Esophagus squamous epithelium (tissue), 5 donors: ENCODE data around the gene FRMPD2. TPM values are rescaled to one million over a fixed set of nuclear protein-coding genes. Genes with fewer than 3 reads are reported as not detected.
"Not testable (repeated sequence)": the region's sequence is repeated elsewhere in the genome, so short reads cannot be mapped to it uniquely, and the experiment has no call there.

ENCODE experiments used
- DNase-seq: peaks from one replicate; lab custom pipeline; 2025; lab: John Stamatoyannopoulos, UW
- H3K27ac ChIP-seq, 4 donors: fragments of 200-600 bp; sonication (generic); one replicate each; pipeline ENCODE4 v1.5.1; 2016 to 2019; ENCODE audit warnings: mild to moderate bottlenecking in 1 of 4
- H3K27me3 ChIP-seq, 4 donors: fragments of 200-600 bp; sonication (generic); 1 replicate in 3 of 4; 2 replicates in 1 of 4; pipeline versions ENCODE4 v1.5.1 to v1.6.0; 2017 to 2021; ENCODE audit warnings: antibody characterized with exemption in 1 of 4
- H3K36me3 ChIP-seq, 3 donors: fragments of 200-600 bp; sonication (generic); one replicate each; pipeline ENCODE4 v1.5.1; 2016 to 2019
- H3K4me1 ChIP-seq, 3 donors: fragments of 200-600 bp; sonication (generic); one replicate each; pipeline ENCODE4 v1.5.1; 2017 to 2019
- H3K4me3 ChIP-seq, 4 donors: fragments of 200-600 bp; sonication (generic); 1 replicate in 3 of 4; 2 replicates in 1 of 4; pipeline ENCODE4 v1.5.1; 2016 to 2019; ENCODE audit warnings: mild to moderate bottlenecking in 2 of 4, moderate library complexity in 1 of 4
- H3K9me3 ChIP-seq, 3 donors: fragments of 200-600 bp; sonication (generic); one replicate each; pipeline ENCODE4 v1.5.1; 2016 to 2019
- CTCF ChIP-seq, 6 experiments: fragments of 450-650 bp in 4 of 6; fragments of 200-600 bp in 2 of 6; sonication (generic) in 2 of 6; IDR thresholded peaks; one replicate each; pipeline ENCODE4 v1.5.1; 2016 to 2019; ENCODE audit warnings: antibody characterized with exemption in 6 of 6, mild to moderate bottlenecking in 4 of 6, moderate library complexity in 4 of 6
- POLR2A ChIP-seq, 4 donors: fragments of 450-650 bp; IDR thresholded peaks; one replicate each; pipeline ENCODE4 v1.6.1; 2017; ENCODE audit warnings: antibody characterized with exemption in 4 of 4, mild to moderate bottlenecking in 4 of 4, moderate library complexity in 3 of 4
- WGBS, 2 donors: methylation state at CpG; one replicate each; pipeline ENCODE4 v1.1.5; 2018; 5-methylcytosine and 5-hydroxymethylcytosine counted together
- intact Hi-C: fragments of 100-400 bp; cut with DNase I; formaldehyde crosslinking; loops from one replicate; pipeline ENCODE4 v1.15.0; 2022
- total RNA-seq, 4 donors: library from RNA; depleted of rRNA; stranded (reverse); fragments of >200 nt; gene quantifications; one replicate each; pipeline ENCODE4 v1.1.0, GENCODE V29; 2016
- donor health status: DM: yes; HTN: yes; CAD: no.

Gene FRMPD2
- total RNA-seq, 4 donors from 2014 or later: not detected

DNA sequence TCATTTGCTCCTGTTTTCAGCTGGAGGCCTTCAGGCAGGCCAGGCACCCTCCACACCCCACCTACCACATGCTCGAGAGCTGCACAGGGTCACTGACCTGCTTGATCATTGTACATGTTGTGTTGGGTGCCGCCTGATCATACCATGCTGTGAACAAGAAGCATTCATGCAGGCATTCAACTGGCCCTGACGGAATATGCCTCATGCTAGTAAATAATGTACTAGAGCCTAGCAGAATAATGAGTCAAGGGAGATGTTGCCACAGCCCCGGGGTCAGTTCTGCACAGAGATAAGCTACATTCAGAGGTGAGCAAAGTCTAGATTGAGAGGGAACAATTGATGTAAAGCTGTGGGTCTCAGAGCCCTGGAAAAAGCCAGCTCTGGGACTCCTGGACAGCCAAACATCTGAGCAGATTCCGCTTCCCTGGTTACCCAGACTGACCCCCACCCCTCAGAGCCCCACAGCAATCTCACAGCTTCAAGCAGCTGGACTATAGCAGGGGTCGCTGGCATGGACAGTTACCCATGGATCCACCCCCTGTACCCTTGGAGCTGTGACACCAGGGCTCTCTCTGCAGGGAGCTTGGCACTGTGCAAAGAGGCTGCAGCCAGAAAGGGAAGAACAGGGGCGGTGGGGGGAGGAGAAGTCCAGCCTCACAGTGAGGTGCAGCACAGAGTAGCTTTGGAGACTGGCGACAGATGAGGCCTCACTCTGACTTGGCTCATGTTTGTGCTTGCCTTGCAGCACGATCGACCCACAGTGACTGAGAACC is 86.6 kb downstream of the FRMPD2 start:
- H3K27me3 ChIP-seq: peaks cover 0 to 18% (median 0%) of the 10 kb centered on the region in 4 donors
- H3K4me3 ChIP-seq: no peak overlapping the region
- no peaks in the 10 kb centered on the region for H3K36me3 ChIP-seq
- 59 to 73% methylated on average over 6 to 8 of the region's 10 CpGs for WGBS, 2 donors
- H3K27ac ChIP-seq: no peak overlapping the region
- no peak for DNase-seq
- no peaks in the 10 kb centered on the region for H3K4me1 ChIP-seq
- no peaks in the 10 kb centered on the region for H3K9me3 ChIP-seq
- TF ChIP-seq CTCF (IDR thresholded peaks at IDR 0.05) (no peak), POLR2A (IDR thresholded peaks at IDR 0.05) (no peak)
- intact Hi-C loops: no loop called here

DNA sequence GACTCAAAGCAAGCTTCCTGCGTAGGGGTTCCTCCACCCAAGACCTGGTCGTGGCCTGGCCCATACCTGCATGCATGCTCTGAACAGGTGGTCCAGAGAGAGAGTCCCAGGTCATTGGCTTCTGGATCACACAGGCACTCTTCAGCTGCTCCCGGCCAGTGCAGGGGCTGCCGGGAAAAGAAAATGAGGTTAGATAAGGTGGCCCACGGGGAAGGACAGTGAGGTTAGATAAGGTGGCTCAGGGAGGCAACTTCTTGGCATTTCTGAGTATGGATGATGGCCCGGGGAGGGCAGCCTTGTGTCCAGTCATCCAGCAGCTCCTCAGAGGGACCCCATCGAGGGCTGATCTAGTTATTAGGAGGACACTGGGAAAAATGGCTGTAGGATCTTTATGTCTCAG is 87.4 kb downstream of the FRMPD2 start:
- WGBS, 2 donors: 71 to 75% methylated on average over 7 of the region's 7 CpGs
- TF ChIP-seq CTCF (IDR thresholded peaks at IDR 0.05): no peak
- TF ChIP-seq POLR2A (IDR thresholded peaks at IDR 0.05): no peak
- DNase-seq: no peak

DNA sequence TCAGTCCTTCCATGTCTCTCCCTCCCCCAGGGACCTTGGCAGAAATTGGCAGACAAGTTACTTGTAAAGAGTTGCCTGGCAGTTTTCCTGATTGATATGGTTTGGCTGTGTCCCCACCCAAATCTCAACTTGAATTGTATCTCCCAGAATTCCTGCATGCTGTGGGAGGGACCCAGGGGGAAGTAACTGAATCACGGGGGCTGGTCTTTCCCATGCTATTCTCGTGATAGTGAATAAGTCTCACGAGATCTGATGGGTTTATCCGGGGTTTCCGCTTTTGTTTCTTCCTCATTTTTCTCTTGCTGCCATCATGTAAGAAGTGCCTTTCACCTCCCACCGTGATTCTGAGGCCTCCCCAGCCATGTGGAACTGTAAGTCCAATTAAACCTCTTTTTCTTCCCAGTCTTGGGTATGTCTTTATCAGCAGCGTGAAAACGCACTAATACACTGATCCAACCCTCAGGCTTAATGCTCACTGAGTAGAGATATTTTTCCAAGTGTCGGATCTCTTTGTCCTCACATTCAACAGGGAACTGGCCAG is 88.2 kb downstream of the FRMPD2 start:
- intact Hi-C loops, H3K27ac ChIP-seq, H3K9me3 ChIP-seq, H3K4me3 ChIP-seq, H3K4me1 ChIP-seq, H3K36me3 ChIP-seq, DNase-seq: not testable (repeated sequence)
- 72 to 82% methylated on average over 9 of the region's 9 CpGs for WGBS, 2 donors
- peaks cover 0 to 20% (median 0%) of the 10 kb centered on the region in 4 donors for H3K27me3 ChIP-seq

More for the DNA sequence above, 87.4 kb downstream of the FRMPD2 start:
- intact Hi-C loops: no loop called here
- Histone ChIP-seq H3K27ac (no peak overlapping the region), H3K36me3 (no peaks in the 10 kb centered on the region), H3K4me1 (no peaks in the 10 kb centered on the region), H3K9me3 (no peaks in the 10 kb centered on the region), H3K4me3 (no peak overlapping the region), H3K27me3 (peaks cover 0 to 20% (median 0%) of the 10 kb centered on the region in 4 donors)

DNA sequence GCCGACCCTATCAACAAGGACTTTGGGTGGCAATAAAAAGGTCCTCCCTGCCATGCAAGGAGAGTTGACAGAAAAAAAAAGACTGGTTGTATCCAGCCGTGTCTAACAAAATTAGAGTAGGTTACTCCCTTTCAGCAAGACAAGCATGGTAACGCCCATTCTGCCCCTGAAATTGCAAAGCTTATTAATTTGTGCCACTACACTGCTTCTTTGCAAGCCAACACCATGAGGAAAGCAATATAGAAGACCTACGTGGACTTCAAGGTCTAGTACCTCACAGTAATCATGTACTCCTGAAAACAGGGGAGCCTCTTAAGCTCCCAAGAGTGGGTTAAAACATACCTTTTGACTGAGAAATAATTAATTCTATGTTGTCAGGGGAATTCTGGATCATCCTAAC is 90.3 kb downstream of the FRMPD2 start:
- H3K4me3 ChIP-seq: no peak overlapping the region
- no peaks in the 10 kb centered on the region for H3K4me1 ChIP-seq
- H3K27me3 ChIP-seq: peaks cover 0 to 20% (median 0%) of the 10 kb centered on the region in 4 donors
- no peak overlapping the region for H3K27ac ChIP-seq
- WGBS, 2 donors: 52 to 67% methylated on average over 4 of the region's 4 CpGs
- H3K36me3 ChIP-seq: no peaks in the 10 kb centered on the region
- TF ChIP-seq POLR2A (IDR thresholded peaks at IDR 0.05) (no peak), CTCF (IDR thresholded peaks at IDR 0.05) (no peak)
- intact Hi-C loops: no loop called here
- H3K9me3 ChIP-seq: no peaks in the 10 kb centered on the region
- no peak for DNase-seq

- DNase-seq, H3K4me1 ChIP-seq, H3K9me3 ChIP-seq, H3K36me3 ChIP-seq, intact Hi-C loops, H3K27ac ChIP-seq, H3K27me3 ChIP-seq, H3K4me3 ChIP-seq: not testable (repeated sequence)
- WGBS, 2 donors: 44 to 50% methylated on average over 2 to 3 of the region's 5 CpGs
Observed at GRCh38 chr10:48172715-48173114, 101.8 kb downstream of the FRMPD2 start.

GRCh38 chr10:48160670-48161069 is 113.8 kb downstream of the FRMPD2 start:
- H3K27me3 ChIP-seq, intact Hi-C loops, H3K4me3 ChIP-seq, H3K36me3 ChIP-seq, DNase-seq, H3K27ac ChIP-seq, H3K4me1 ChIP-seq, H3K9me3 ChIP-seq: not testable (repeated sequence)
- no CpG with 5 or more reads among the region's 5 CpGs for WGBS, 2 donors

DNA sequence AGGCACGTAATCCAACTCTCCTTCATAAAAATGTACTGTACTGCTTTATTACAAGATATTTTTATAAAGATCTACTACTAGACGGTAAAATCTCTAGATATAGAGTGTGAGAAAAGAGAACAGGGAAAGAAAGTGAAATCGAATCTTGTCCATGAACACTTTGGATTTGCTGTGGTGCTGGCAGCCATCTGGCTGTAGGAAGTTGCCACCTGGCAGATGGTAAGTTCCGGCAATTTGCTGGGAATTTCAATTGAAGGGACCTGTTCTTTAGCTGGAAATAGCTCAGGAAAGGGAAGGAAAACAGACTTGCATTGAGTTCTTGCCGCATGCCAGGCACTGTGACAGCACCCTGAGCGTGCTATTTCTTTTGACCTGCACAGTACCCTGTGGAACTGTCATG is 114.3 kb downstream of the FRMPD2 start:
- DNase-seq, intact Hi-C loops, H3K4me3 ChIP-seq, H3K36me3 ChIP-seq, H3K9me3 ChIP-seq, H3K27ac ChIP-seq, H3K4me1 ChIP-seq, H3K27me3 ChIP-seq: not testable (repeated sequence)
- 81 to 88% methylated on average over 4 of the region's 6 CpGs for WGBS, 2 donors

- H3K4me3 ChIP-seq, intact Hi-C loops, H3K4me1 ChIP-seq, H3K9me3 ChIP-seq, H3K27me3 ChIP-seq, DNase-seq, H3K27ac ChIP-seq, H3K36me3 ChIP-seq: not testable (repeated sequence)
- 61 to 73% methylated on average over 4 of the region's 6 CpGs for WGBS, 2 donors
Observed at GRCh38 chr10:48154211-48155140, 120.0 kb downstream of the FRMPD2 start.

- H3K36me3 ChIP-seq, H3K4me1 ChIP-seq, H3K27me3 ChIP-seq, H3K9me3 ChIP-seq, DNase-seq, H3K4me3 ChIP-seq, H3K27ac ChIP-seq, intact Hi-C loops: not testable (repeated sequence)
- WGBS, 2 donors: no CpG with 5 or more reads among the region's 3 CpGs
Observed at GRCh38 chr10:48147643-48148042, 126.9 kb downstream of the FRMPD2 start.
